Duodenal mucosa (tissue), 2 donors: Measurements from ENCODE around the gene WDR45B.

Source experiments
- H3K27ac ChIP-seq: one replicate; pipeline ENCODE4 v1.7.0; 2013; ENCODE audit warnings: low read depth, low read length
- H3K27me3 ChIP-seq, 2 donors: one replicate each; pipeline ENCODE4 v1.7.0; 2013; ENCODE audit warnings: low read length in 2 of 2, control low read depth in 1 of 2; ENCODE audit not compliant: insufficient read depth in 2 of 2, control insufficient read depth in 1 of 2
- H3K36me3 ChIP-seq, 2 donors: one replicate each; pipeline ENCODE4 v1.7.0; 2013; ENCODE audit warnings: low read length in 2 of 2, control low read depth in 1 of 2; ENCODE audit not compliant: insufficient read depth in 2 of 2, control insufficient read depth in 1 of 2
- H3K4me1 ChIP-seq, 2 donors: one replicate each; pipeline ENCODE4 v1.7.0; 2013; ENCODE audit warnings: low read length in 2 of 2, control low read depth in 1 of 2; ENCODE audit not compliant: insufficient read depth in 2 of 2, control insufficient read depth in 1 of 2
- H3K4me3 ChIP-seq, 2 donors: one replicate each; pipeline ENCODE4 v1.7.0; 2013; ENCODE audit warnings: low read length in 2 of 2, low read depth in 1 of 2
- H3K9ac ChIP-seq, 2 donors: one replicate each; pipeline ENCODE4 v1.7.0; 2013; ENCODE audit warnings: low read length in 2 of 2, low read depth in 1 of 2
- H3K9me3 ChIP-seq, 2 donors: one replicate each; pipeline ENCODE4 v1.7.0; 2013; ENCODE audit warnings: low read length in 2 of 2, control low read depth in 1 of 2; ENCODE audit not compliant: control insufficient read depth in 1 of 2

The WDR45B gene

GRCh38 chr17:82678265-82678891 lies 30.1 kb upstream of the WDR45B start:
- Histone ChIP-seq H3K4me1 (peaks cover 0 to 5% of the 10 kb centered on the region in 2 donors), H3K4me3 (no peak overlapping the region), H3K36me3 (no peaks in the 10 kb centered on the region), H3K9me3 (peaks cover 8 to 9% of the 10 kb centered on the region in 2 donors), H3K27me3 (no peaks in the 10 kb centered on the region), H3K27ac (no peak overlapping the region), H3K9ac (no peak overlapping the region)

- no peaks in the 10 kb centered on the region for H3K36me3 ChIP-seq
- no peaks in the 10 kb centered on the region for H3K27me3 ChIP-seq
- no peak overlapping the region for H3K27ac ChIP-seq
- H3K4me1 ChIP-seq: peaks cover 0 to 5% of the 10 kb centered on the region in 2 donors
- no peak overlapping the region for H3K4me3 ChIP-seq
- no peak overlapping the region for H3K9ac ChIP-seq
- peaks cover 8 to 9% of the 10 kb centered on the region in 2 donors for H3K9me3 ChIP-seq
Measured at GRCh38 chr17:82677353-82677925, 29.2 kb upstream of the WDR45B start.

- Histone ChIP-seq H3K36me3 (no peaks in the 10 kb centered on the region), H3K9me3 (no peaks in the 10 kb centered on the region), H3K27ac (no peak overlapping the region), H3K27me3 (no peaks in the 10 kb centered on the region), H3K9ac (no peak overlapping the region), H3K4me3 (no peak overlapping the region), H3K4me1 (peaks cover 0 to 5% of the 10 kb centered on the region in 2 donors)
Measured at GRCh38 chr17:82675476-82676245, 27.4 kb upstream of the WDR45B start.

- Histone ChIP-seq H3K4me3 (no peak overlapping the region), H3K9me3 (no peaks in the 10 kb centered on the region), H3K27me3 (no peaks in the 10 kb centered on the region), H3K4me1 (peaks cover 0 to under 1% of the 10 kb centered on the region in 2 donors), H3K36me3 (no peaks in the 10 kb centered on the region), H3K9ac (no peak overlapping the region), H3K27ac (no peak overlapping the region)
Measured at GRCh38 chr17:82674656-82675475, 26.6 kb upstream of the WDR45B start.

GRCh38 chr17:82670661-82671450 lies 22.6 kb upstream of the WDR45B start:
- no peak overlapping the region for H3K9ac ChIP-seq

GRCh38 chr17:82668631-82669099 lies 20.4 kb upstream of the WDR45B start:
- Histone ChIP-seq H3K27ac (no peak overlapping the region), H3K9ac (no peak overlapping the region), H3K4me1 (peaks cover 0 to 6% of the 10 kb centered on the region in 2 donors), H3K27me3 (no peaks in the 10 kb centered on the region), H3K36me3 (no peaks in the 10 kb centered on the region), H3K9me3 (no peaks in the 10 kb centered on the region), H3K4me3 (peak overlapping the region in 1 of 2 donors; percentile 22)

More at GRCh38 chr17:82670661-82671450, 22.6 kb upstream of the WDR45B start:
- peaks cover 0 to 6% of the 10 kb centered on the region in 2 donors for H3K4me1 ChIP-seq
- H3K4me3 ChIP-seq: no peak overlapping the region
- H3K36me3 ChIP-seq: no peaks in the 10 kb centered on the region
- H3K27me3 ChIP-seq: no peaks in the 10 kb centered on the region
- no peaks in the 10 kb centered on the region for H3K9me3 ChIP-seq
- H3K27ac ChIP-seq: no peak overlapping the region

GRCh38 chr17:82668024-82668630 lies 19.9 kb upstream of the WDR45B start:
- Histone ChIP-seq H3K27ac (no peak overlapping the region), H3K4me1 (peaks cover 0 to 6% of the 10 kb centered on the region in 2 donors), H3K9ac (no peak overlapping the region), H3K27me3 (no peaks in the 10 kb centered on the region), H3K4me3 (no peak overlapping the region), H3K9me3 (no peaks in the 10 kb centered on the region), H3K36me3 (no peaks in the 10 kb centered on the region)

GRCh38 chr17:82667668-82668000 lies 19.4 kb upstream of the WDR45B start:
- Histone ChIP-seq H3K9ac (no peak overlapping the region), H3K4me1 (peaks cover 0 to 6% of the 10 kb centered on the region in 2 donors), H3K4me3 (no peak overlapping the region), H3K27ac (no peak overlapping the region), H3K27me3 (no peaks in the 10 kb centered on the region), H3K9me3 (no peaks in the 10 kb centered on the region), H3K36me3 (no peaks in the 10 kb centered on the region)
